Stimulated activated CD8-positive, alpha-beta memory T cell treated with anti-CD3 and anti-CD28 coated beads, Interleukin-7, amount 100 ng/mL, for 4 hours (primary cell): ENCODE results near the gene WDR45.
"Not testable (repeated sequence)": the region's sequence is repeated elsewhere in the genome, so short reads cannot be mapped to it uniquely, and the experiment has no call there.

Experiments
- DNase-seq, 2 donors: peaks; one replicate each; pipeline ENCODE4 v3.0.0-alpha.2; 2020; ENCODE audit warnings: low read depth in 2 of 2

Gene WDR45

DNA sequence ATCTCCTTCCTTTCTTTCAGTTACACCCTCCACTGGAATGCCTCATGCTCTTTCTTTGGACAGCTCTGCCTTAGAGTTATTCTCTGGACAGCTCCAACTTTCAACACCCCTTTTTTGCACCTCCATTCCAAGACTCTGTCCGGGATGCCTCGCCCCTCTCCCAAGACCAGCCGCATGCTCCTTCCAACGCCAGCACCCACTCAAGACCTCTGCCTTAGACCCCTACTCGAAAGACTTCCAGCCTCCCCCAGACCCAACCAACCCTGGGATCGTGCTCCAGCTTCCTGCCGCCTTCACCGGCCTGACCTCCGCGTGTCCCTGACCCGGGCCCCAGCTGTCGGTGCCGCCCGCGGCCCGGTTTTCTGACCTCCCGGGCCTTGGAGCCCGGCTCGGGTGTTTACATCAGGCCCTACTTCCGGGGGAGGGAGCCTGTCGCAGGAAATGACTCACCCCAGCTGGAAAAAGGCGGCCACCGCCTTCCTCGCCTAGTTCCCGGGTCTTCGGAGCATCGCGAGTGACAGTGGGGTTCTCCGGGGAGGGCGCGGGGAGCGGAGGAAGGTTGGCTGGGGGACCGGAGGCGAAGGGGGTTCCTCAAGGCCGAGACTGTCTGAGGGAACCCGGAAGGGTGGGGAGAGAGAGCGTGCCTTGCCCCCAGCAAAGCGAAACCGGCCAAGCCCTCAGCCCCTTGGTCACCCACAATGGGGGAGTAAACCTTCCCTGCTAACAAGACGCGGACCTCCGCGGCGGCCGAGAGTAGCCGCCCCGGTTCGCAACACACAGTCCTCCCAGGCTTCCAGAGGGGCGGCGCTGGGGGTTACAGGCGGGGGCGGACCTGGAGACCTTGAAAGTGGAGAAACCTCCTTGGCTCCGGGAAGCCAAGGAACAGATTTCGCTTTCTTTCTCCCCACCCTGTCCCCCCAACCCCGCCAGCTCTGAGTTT lies at the start of gene WDR45:
WDR45 (minus strand) TSS at position 399 of the 940 bp plus-strand sequence. CDS start 1,792 bp downstream, outside the sequence.
- DNase-seq: peak; percentile 60 to 68

DNA sequence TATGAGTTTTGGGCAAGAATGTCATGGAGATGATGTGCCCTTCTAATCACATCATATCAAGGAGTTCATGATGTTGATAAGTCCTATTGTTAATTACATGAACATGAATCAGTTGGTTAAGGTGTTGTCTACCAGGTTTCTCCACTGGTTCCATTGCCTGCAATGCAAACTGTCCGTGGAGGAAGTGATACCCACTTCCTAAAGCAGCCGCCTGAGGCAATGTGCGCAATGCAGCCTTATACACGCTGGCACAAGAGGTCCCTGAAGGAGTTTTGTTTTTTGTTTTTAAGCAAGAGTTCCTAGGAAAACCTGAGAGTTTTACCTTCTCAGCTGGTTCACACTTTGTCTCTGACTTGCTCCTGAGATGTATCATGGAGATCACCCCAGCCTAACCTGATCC lies 49.7 kb upstream of the WDR45 start:
- DNase-seq: no peak

DNA sequence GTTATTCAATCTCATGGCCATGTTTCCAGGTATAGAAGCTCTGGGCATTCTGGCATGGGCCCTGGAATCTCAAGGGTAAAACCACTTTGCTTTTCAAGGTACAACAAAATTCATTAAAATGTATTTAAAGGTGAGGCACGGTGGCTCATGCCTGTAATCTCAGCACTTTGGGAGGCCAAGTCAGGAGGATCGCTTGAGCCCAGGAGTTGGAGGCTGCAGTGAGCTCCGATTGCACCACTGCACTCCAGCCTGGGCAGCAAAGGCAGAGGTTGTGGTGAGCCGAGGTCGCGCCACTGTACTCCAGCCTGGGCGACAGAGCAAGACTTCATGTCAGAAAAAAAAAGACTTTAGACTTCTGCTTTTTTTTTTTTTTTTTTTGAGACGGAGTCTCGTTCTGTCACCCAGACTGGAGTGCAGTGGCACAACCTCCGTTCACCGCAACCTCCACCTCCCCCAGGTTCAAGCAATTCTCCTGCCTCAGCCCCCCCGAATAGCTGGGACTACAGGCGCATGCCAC lies 48.1 kb upstream of the WDR45 start:
- not testable (repeated sequence) for DNase-seq

DNA sequence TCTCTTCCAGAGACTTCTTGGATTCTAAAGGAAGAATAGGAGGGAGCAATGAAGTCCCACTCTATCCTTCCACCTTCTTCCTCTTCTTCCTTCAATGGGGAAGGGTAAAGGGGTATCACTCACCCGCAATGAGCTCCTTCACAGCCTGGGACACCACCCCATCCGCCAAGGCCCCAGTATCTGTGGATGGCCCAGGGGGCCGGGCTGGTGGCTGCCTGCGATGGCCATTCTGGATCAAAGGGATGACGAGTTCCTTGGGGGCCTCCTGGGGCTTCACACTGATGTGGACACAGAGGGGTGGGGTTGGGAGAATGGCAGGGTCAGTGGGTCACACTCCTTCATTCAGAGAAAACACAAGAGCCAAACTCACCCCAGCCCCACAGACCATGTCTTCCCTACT lies 42.8 kb upstream of the WDR45 start:
- no peak for DNase-seq

- no peak for DNase-seq
Observed at GRCh38 chrX:49120091-49120490, 40.4 kb upstream of the WDR45 start.

- no peak for DNase-seq
Observed at GRCh38 chrX:49117581-49117980, 37.9 kb upstream of the WDR45 start.

- no peak for DNase-seq
Observed at GRCh38 chrX:49116716-49117115, 37.0 kb upstream of the WDR45 start.

GRCh38 chrX:49116076-49116475 lies 36.4 kb upstream of the WDR45 start:
- DNase-seq: no peak

- no peak for DNase-seq
Observed at GRCh38 chrX:49111791-49112190, 32.1 kb upstream of the WDR45 start.

DNA sequence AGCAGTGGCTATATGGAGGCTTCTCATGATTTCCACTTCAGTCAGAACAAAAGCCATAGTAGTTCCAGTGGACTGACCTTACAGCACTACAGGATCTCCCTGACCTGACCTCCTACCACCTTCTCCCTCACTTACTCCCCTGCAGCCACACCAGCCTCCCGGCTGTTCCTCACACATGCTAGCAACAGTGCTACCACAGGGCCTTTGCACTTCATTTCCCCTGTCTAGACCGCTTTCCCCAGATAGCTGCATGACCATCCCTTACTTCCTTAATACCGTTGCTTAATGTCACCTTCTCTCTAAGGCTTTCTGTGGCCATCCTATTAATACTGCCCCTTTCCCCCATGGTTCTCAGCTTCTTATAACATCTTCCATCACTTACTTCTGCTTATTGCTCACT lies 30.7 kb upstream of the WDR45 start:
- no peak for DNase-seq

- no peak for DNase-seq
Observed at GRCh38 chrX:49108641-49109040, 29.0 kb upstream of the WDR45 start.

- no peak for DNase-seq
Observed at GRCh38 chrX:49106930-49107329, 27.2 kb upstream of the WDR45 start.

GRCh38 chrX:49106296-49106695 lies 26.6 kb upstream of the WDR45 start:
- DNase-seq: no peak

DNA sequence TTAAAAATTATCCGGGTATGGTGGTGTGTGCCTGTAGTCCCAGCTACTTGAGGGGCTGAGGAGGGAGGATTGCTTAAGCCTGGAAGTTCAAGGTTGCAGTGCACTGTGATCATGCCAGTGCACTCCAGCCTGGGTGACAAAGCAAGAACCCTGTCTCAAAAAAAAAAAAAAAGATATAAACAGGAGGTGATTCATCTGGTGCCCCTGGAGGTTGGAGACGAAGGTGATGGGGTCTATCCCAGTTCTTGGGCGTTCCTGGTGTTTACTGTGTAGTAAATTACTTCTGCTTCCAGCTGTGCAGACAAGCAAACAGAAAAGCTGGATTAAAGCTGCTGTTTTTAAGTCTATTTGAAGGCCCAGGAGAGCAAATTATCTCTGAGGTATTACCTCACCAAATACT lies 23.9 kb upstream of the WDR45 start:
- DNase-seq: no peak

DNA sequence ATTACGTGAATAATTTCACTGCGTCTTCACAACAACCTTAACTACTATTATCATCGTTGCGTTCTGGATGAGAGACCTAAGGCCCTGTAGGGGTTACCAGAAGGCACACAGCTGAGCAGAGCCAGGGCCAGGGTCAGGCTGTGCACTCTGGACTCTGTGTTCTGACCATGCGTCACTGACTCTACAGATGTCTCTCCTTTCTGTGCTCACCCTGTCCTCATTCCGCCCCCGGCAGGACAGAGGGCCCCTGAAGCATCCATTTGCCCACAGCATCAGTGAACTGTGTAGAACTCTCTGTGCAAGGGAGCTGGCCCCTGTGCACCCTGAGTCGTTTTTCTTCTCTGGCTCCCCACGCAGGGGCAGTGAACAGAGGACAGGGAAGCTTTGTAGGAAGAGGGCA lies 22.5 kb upstream of the WDR45 start:
- no peak for DNase-seq

- no peak for DNase-seq
Observed at GRCh38 chrX:49101629-49101984, 21.9 kb upstream of the WDR45 start.

DNA sequence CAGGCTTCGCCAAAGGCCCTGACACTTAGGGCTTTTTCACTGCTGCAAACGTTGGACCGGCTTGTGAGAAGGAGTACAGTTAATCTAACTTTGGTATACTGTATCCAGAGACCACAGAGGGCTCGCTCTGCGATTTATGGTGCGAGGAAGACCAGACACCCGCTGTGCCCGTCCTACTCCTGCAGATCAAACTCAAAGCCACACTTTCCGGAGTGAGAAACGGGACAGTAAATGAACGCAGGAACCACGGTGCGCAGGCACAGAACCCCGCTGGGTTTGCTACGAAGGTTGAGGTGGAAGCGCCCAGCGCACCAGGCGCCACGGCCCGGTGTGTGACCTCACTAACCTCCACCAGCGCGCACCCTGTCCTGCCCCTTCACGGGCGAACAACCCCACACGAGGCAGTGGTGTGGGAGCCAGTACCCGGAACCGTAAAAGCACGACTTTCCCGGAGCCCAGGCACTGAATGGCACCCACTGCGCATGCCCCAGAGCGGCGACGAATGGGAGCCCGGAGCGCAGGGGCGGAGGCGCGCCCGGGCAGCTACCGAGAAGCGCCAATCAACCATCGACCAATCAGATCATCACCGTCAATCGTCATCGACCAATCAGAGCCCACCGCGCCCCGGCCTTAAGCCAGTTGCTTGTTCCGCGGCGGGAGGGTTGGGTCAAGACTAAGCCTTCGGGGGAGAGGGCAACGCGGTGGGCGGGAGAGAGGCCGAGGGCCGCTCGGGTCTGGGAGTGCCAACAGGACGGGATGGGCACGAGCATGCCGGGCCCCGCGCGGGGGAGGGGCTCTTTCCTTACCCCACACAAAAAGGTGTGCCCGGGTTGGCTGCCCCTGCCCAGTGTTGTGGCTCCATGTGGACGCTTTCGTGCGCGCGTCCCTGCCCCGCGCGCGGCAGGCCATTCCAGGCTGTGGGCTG lies 21.3 kb upstream of the WDR45 start:
- DNase-seq: peak; percentile 81 to 85

- DNase-seq: no peak
Observed at GRCh38 chrX:49096419-49096818, 16.7 kb upstream of the WDR45 start.

DNA sequence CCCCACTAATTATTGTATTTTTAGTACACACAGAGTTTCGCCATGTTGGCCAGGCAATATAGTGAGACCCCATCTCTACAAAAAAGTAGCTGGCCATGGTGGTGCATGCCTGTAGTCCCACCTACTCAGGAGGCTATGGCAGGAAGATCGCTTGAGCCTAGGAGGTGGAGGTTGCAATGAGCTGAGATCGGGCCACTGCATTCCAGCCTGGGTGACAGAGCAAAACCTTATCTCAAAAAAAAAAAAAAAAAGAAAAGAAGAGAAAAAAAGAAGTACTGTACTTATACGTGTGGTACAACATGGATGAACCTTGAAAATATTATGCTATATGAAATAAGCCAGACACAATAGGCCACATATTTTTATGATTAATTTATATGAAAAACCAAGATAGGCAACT lies 9.9 kb upstream of the WDR45 start:
- DNase-seq: no peak

GRCh38 chrX:49082271-49082871 lies 2.7 kb upstream of the WDR45 start:
- DNase-seq: no peak

DNA sequence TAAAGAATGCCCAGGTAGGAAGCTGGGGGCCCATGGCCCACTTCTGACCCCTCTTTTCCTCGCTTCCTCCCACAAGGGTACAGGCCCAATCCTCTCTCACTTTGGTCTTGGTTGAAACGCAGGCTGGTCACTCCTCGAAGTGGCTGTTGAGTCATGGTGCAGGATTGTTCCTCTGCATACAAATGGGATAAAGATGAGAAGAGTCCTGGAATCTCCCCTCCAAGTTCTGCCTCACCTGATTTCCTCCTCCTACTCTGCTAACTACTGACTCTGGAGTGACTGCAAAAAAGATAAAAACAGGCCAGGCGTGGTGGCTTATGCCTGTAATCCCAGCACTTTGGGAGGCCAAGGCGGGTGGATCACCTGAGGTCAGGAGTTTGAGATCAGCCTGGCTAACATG lies 1.7 kb downstream of the WDR45 start:
- DNase-seq: no peak

GRCh38 chrX:49075347-49075746 lies 4.3 kb downstream of the WDR45 start:
- DNase-seq: no peak
